HG02610 (cell line): ENCODE data around the gene XBP1.
"Not testable (repeated sequence)": the region's sequence is repeated elsewhere in the genome, so short reads cannot be mapped to it uniquely, and the experiment has no call there.

ENCODE experiments used
- ATAC-seq: cut with Tn5 transposase; IDR thresholded peaks from one replicate; pipeline ENCODE4 v1.9.1; 2021; ENCODE audit warnings: mild to moderate bottlenecking, moderate library complexity; ENCODE audit not compliant: unreplicated experiment

Gene XBP1

GRCh38 chr22:28819253-28820096 lies 19.1 kb upstream of the XBP1 start:
- no peak for ATAC-seq

GRCh38 chr22:28817919-28818859 lies 17.8 kb upstream of the XBP1 start:
- no peak for ATAC-seq

GRCh38 chr22:28817064-28817463 lies 16.7 kb upstream of the XBP1 start:
- no peak for ATAC-seq

- no peak for ATAC-seq
Observed at GRCh38 chr22:28815729-28816128, 15.4 kb upstream of the XBP1 start.

GRCh38 chr22:28815111-28815510 lies 14.7 kb upstream of the XBP1 start:
- no peak for ATAC-seq

GRCh38 chr22:28813772-28814518 lies 13.6 kb upstream of the XBP1 start:
- ATAC-seq: no peak

- ATAC-seq: no peak
Observed at GRCh38 chr22:28812516-28812915, 12.1 kb upstream of the XBP1 start.

- ATAC-seq: no peak
Observed at GRCh38 chr22:28810821-28811491, 10.6 kb upstream of the XBP1 start.

- no peak for ATAC-seq
Observed at GRCh38 chr22:28808716-28809355, 8.5 kb upstream of the XBP1 start.

GRCh38 chr22:28805426-28805825 lies 5.1 kb upstream of the XBP1 start:
- not testable (repeated sequence) for ATAC-seq

- no peak for ATAC-seq
Observed at GRCh38 chr22:28802595-28803123, 2.3 kb upstream of the XBP1 start.

- ATAC-seq: no peak
Observed at GRCh38 chr22:28801845-28802594, 1.7 kb upstream of the XBP1 start.

- peak; percentile 13 for ATAC-seq
Observed at GRCh38 chr22:28799606-28800307, 612 bp downstream of the XBP1 start.

GRCh38 chr22:28798810-28799605 lies 1.4 kb downstream of the XBP1 start:
- no peak for ATAC-seq

GRCh38 chr22:28795932-28796856 lies 4.2 kb downstream of the XBP1 start:
- no peak for ATAC-seq

- ATAC-seq: no peak
Observed at GRCh38 chr22:28795071-28795693, 5.2 kb downstream of the XBP1 start.
